NCI-H2227 (cell line): Measurements from ENCODE around the gene ZNF208.
A peak's percentile ranks its signal among the peaks of the same experiment; 100 is the strongest.
"Not testable (repeated sequence)": the region's sequence is repeated elsewhere in the genome, so short reads cannot be mapped to it uniquely, and the experiment has no call there.

Experiments
- DNase-seq: peaks from one replicate; lab custom pipeline; 2025; ENCODE audit not compliant: unreplicated experiment; lab: John Stamatoyannopoulos, UW

The ZNF208 gene

DNA sequence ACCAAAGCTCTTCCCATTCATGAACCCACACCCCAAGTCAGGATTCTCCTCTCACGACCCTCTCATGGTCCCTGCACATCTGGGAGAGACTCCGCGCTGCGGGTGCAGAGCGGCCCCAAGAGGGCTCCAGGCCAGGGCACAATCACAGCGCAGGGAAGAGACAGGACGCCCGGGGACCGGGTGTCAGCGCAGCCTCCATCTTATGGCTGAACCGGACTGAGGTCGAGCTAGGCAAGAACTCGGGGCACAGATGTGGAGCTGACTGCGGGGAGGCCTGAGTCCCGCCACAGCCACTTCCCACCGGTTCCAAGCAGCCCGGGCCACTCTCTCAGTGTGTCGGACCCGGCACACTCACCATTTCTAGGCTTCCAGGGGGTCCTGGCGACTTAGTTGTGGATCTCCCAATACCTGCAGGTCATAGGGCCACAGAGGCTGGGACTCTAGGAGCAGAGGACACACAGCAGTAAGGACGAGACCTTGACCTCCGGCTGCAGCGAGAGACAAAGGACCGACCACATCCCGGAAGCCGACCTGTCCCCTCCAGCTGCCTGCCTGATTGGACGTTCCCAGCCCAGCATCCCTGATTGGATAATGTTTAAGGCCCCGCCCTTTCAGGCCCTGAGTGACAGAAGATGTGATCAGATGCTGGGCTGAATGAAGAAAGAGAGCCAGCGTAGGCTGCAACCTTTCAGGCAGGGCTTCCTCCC is at the start of gene ZNF208:
Gene ZNF208 (minus strand): TSS at position 507 of the 707 bp plus-strand sequence. CDS start 149 bp downstream, at position 358.
- DNase-seq: peak; percentile 27

DNA sequence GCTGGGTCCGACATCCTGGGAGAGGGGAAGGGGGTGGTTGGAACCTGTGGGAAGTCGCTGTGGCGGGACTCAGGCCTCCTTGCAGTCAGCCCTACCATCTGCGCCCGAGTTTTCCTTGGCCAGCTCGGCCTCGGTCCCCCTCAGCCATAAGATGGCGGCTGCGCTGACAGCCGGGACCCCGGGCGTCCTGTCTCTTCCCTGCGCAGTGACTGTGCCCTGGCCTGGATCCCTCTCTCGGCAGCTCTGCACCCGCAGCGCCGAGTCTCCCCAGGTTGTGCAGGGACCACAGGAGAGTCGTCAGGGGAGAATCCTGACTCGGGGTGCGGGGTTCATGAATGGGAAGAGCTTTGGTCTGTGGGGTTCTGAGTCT is 41.9 kb upstream of the ZNF208 start:
- no peak for DNase-seq

DNA sequence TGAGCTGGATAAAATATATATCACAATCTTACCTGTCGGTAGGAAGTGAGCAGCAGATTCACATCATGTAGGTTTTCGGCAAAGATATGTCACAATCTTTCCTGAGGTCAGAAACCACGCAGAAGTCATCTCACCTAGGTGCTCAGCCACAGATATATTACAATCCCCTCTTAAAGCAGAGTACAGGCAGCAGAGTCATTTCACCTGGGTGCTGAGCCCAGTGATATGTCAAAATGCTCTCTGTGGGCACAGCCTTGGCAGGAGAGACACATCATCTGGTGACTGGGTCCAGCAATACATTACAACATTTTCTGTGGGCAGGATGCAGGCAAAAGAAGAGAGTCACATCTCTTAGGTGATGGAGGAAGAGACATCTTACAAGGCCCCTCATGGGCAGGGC is 30.4 kb upstream of the ZNF208 start:
- not testable (repeated sequence) for DNase-seq

DNA sequence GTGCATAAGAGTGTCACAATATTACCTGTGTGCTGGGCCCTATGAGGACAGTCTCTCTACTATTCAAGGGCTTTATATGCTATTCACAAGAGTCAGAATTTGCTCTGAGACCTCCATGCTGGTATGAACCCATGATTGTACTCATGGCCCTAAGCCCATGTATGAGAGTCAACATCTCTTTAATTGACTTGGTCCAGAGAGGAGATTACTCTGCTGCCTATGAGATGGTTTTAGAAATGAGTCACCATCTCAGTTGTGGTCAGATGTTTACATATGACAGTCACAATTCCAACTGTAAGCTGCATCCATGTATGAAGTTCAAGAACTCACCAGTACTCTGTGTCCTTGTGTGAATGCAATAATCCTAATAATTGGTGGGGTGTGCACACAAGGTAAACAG is 19.9 kb upstream of the ZNF208 start:
- DNase-seq: no peak

DNA sequence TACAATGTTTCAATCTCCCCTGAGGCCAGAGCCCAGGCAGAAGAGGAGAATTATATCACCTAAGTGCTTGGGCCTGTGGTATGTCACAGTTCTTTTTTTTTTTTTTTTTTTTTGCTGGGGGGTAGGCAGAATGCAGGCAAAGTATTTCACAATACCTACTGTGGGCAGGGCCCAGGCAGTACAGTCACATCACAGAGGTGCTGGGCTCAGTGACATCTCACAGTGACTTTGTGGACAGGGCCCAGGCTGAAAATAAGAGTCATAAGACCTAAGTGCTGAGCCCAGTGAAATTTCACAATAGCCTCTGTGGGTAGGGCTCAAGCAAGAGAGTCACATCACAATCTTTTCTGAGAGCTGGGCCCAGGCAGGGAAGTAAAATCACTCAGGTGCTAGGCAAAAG is 15.9 kb upstream of the ZNF208 start:
- no peak for DNase-seq

DNA sequence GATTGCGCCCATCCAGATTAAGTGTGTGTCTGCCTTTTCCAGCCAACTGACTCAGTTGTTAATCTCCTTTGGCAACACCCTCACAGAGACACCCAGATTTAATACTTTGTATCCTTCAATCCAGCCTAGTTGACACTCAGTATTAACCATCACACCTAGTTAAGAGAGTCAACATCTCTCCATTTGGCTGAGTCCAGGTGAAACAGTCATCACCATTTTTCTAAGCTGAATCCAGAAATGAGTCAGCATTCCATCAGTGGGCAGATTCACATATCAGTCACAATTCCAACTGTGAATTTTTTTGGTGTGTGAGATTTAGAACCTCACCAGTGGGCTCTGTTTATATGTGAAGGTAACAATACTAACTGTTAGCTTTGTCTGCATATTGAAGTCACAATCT is 14.8 kb upstream of the ZNF208 start:
- DNase-seq: not testable (repeated sequence)

DNA sequence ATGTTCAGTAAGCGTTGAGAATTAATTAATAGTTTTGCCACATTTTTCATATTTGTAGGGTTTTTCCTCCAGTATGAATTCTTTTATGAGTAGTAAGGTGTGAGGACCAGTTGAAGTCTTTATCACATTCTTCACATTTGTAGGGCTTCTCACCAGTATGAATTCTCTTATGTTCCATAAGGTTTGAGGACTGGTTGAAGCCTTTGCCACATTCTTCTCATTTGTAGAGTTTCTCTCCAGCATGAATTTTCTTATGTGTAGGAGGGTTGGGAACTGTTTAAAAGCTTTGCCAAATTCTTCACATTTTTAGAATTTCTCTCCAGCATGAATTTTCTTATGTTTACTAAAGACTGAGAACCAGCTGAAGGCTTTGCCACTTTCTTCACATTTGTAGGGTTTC is 40.3 kb downstream of the ZNF208 start:
- DNase-seq: no peak

DNA sequence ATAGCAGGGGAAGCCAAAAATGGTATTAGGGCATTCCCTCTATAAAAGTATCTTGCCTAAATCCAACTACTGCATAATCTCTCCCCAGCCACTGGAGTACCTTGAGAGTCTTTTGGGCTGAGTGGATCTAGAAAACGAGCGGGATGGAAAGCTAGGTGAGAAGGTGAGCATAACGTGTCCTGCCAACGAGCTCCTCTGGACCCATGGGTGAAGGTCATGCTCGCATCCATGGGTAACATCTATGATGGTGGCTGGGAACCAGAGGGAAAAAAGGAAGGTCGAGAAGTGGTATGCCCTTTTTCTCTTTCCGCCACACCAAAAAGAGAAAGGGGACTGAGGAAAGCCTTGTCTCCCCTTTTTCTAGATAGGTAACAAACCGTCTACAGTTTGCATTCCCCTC is 63.0 kb downstream of the ZNF208 start:
- DNase-seq: no peak

DNA sequence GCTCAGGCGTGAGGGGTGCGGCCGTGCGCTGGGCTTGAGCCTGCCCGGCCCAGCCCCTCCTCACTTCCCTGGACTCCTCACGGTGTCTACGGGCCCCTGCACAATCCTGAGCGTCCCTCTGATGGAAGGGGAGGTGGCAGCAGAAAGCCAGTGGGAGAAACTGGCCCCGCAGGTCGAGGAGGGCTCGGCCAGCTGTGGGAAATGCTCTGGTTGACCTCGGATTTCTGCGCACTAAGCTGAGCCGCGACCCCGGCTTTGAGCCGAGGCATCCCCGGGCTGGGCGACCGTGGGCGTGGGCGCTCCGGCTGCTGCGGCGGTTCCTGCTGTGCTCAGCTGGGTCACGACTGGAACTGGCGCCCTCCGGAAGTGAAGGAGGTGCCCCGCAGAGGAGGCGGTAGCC is 70.1 kb downstream of the ZNF208 start:
- DNase-seq: no peak

DNA sequence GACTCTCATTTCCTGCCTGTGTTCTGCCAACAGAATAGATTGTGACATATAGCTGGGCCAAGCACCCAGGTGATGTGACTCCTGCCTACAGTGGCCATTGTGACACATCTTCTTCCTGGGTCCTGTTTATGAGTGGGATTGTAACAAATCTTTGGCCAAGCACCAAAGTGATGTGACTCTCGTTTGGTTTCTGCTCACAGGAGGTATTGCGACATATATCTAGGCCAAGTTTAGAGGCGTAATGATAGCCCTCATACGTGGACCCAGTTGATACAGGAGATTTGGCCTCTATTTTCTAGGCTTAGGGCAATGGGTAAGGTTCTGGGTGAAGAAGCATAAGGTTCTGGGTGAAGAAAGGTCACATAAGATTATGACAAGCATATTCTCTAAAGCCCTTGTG is 76.2 kb downstream of the ZNF208 start:
- no peak for DNase-seq

DNA sequence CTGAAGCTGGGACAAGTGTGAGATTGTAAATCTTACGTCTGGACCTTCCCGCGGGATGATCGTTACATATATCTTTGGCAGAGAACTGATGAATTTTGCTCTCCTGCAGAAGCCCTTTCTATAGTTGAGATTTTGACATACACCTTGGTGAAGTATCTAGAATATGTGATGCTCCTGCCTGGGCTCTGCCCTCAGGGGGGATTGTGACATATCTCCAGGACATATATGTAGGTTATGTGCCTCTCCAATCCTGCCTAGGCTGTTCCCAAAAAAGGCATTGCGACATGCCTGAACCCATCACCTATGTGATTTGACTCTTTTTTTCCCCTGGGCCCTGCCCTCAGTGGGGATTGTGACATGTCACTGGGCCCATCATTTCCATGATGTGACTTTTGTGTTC is 76.6 kb downstream of the ZNF208 start:
- DNase-seq: no peak

DNA sequence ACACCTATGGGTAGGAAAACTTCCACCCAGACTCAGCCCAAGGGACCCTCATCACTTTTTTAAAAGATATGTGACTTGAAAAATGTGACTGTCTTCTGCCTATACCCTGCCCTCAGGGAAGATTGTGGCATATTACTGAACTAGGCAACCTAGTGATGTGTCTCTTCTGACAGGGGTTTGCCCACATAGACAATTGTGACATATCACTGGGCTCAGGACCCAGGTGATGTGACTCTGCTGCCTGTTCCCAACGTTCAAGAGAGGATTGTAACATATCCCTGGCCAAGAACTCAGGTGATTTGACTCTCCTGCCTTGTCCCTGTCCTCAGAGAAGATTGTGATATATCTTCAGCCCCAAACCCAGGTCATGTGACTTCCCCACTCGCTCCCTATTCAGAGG is 88.5 kb downstream of the ZNF208 start:
- no peak for DNase-seq

DNA sequence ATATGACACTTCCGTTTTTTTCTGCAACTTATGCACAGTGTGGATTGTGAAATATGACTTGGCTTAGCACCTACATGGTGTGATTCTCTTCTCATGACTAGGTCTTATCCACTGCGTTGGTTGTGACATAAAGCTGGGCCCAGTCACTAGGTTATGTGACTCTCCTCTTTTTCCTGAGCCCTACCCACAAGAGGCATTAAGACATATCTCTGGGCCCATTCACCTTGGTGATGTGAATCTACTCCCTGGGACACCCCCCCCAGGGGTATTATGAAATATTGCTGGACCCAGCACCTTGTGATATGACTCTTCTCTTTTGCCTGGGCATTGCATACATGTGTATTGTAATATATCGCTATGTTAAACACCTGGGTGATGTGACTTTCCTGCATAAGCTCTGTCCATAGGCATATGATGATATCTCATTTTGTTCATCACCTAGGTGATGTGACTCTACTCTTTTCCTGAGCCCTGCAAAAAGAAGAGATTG is 89.0 kb downstream of the ZNF208 start:
- no peak for DNase-seq

DNA sequence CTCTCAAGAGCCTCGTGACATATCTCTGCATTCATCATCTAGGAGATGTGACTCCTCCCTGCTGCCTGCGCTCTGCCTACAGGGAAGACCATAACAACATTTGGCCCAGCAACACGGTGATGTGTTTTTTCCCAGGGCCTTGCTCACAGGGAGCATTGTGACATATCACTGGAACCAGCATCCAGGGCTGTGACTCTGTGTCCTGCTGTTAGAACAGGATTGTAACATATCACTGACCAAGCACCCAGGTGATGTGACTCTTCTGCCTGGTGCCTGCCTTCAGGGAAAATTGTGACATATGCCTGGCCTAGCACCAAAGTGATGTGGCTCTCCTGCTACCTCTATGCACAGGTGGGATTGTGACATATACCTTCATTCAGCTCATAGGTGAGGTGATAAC is 95.3 kb downstream of the ZNF208 start:
- DNase-seq: no peak

DNA sequence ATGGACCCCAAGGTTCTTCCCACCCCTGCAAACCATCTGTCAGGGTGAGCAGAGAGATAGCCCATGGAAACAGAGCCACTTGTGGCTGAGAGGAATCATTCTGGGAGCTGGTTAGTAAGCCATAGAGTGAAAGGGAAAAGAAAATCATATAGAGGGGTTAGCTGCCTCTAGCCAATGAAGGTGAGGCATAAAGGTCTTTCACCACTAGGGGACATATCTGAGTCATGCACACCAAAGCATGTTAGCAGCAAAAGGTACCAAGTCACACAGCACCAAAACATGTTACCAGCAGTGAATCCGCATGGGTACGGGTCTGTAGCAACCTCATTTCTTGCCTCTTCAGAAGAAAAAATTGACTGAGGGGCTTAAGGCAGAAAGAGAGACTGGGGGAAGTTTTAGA is 98.1 kb downstream of the ZNF208 start:
- no peak for DNase-seq

DNA sequence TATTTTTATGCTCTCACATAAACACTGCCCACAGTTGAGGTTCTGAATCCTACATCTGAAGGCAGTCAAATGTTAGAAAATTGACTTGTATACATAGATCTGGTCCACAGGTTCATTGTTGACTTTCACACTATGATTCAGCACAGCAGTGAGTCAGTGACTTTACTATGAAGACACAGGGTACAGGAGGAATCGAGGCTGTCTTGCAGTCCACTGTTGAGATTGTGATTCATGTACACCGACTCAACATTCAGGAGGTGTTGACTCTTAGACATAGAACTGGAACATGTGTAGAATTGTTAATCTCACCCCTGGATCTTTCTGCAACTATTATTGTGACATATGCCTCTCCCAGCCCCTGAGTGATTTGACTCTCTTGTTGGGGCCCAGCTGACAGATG is 100.4 kb downstream of the ZNF208 start:
- no peak for DNase-seq

DNA sequence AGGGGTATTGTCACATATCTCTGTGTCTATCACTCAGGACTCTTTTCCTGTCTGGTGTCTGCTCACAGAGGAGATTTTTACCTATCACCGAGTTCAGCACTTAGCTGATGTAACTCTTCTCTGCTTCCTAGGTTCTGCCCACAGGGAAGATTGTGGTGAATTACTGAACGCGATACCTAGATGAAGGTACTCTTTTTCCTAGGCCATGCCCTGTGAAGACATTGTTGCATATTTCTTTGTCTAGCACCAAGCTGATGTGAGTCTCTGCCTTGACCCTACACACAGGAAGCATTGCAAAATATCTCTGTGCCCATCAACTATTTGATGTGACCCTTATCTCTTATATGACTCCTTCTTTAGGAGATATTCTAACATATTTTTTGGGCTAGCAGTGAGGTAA is 102.7 kb downstream of the ZNF208 start:
- DNase-seq: no peak

DNA sequence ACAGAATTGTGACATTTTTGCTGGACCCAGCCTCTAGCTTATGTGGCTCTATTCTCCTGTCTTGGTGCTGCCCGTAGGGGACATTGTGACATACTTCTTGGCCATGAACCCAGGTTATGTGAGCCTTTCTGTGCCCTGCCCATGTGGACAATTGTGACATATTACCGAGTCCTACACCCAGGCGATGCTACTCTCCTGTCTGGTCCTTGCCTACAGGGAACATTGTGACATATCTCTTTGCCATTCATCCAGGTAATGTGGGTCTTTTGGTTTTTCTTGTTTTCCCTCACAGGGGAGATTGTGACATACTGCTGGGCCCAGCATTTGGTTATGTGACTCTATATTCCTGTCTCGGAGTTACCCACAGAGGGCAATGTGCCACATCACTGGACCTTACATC is 103.2 kb downstream of the ZNF208 start:
- no peak for DNase-seq

DNA sequence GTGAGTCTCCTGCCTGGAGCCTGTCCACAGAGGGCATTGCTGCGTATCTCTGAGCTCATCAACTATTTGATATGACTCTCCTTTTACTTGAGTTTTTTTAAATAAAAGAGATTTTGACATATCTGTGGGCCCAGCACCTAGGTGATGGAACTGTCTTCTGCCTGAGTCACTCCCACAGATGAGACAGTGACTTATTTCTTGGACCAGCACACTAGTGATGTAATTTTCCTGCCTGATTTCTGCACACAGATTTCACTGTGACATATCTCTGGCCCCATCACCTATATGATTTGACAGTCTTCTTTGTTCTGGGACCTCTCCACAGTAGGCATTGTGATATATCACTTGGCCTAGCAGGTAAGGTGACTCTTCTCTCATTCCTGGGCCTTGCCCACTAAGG is 108.2 kb downstream of the ZNF208 start:
- DNase-seq: no peak

DNA sequence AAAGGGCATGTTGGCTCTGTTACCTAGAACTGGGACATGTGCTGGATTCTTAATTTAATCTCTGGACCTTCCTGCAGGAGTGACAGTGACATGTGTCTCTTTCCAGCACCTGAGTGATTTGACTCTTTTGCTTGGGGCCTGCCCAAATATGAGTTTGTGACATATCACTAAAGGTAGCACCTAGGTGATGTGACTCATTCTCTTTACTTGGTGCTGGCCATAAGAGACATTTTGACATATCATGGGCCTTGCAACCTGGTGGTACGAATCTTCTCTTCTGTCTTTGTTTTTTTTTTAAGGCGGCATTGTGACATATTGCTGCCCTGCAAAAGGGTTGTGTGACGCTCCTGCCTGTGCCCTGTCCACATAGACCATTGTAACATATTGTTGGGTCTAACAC is 108.9 kb downstream of the ZNF208 start:
- no peak for DNase-seq

DNA sequence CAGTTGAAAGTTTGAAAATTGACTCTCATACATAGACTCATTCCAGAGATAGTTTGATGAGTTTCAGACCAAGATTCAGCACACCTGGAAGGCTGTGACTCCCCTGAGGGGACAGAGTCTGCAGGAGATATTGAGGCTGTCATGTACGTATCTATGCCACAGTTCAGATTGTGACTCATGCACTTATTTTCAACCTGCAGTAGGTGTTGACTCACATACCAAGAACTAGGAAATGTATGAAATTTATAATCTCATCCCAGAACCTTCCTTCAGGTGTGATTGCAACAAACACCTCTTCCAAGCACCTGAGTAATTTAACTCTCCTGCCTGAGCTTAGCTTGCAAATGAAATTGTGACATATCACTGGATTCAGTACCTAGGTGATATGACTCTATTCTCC is 110.3 kb downstream of the ZNF208 start:
- no peak for DNase-seq

DNA sequence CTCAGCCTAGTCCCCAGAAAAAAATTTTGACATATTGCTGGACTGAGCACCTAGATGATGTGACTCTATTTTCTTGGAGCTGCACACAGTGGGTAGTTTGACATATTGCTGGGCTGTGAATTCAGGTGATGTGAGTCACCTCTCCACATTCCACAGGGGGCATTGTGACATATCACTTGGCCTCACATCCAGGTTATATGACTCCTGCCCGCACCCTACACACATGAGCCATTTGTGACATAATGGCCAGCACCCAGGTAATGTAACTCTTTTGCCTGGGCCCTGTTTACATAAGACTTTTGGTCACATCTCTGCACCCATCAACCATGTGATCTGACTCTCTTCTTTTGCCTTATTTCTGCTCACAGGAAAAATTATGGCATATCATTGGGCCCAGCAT is 119.7 kb downstream of the ZNF208 start:
- DNase-seq: no peak

DNA sequence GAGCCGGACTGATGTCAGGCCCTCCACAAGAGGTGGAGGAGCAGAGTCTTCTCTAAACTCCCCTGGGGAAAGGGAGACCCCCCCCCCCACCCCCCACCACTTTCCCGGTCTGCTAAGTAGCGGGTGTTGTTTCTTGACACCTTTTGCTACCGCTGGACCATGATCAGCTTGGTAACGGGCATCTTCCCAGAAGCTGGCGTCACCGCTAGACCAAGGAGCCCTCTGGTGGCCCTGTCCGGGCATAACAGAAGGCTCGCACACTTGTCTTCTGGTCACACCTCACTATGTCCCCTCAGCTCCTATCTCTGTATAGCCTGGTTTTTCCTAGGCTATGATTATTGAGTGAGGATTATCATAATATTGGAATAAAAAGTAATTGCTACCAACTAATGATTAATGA is 120.7 kb downstream of the ZNF208 start:
- DNase-seq: not testable (repeated sequence)
